ENCODE measurements around the gene TNNC1.

DNA sequence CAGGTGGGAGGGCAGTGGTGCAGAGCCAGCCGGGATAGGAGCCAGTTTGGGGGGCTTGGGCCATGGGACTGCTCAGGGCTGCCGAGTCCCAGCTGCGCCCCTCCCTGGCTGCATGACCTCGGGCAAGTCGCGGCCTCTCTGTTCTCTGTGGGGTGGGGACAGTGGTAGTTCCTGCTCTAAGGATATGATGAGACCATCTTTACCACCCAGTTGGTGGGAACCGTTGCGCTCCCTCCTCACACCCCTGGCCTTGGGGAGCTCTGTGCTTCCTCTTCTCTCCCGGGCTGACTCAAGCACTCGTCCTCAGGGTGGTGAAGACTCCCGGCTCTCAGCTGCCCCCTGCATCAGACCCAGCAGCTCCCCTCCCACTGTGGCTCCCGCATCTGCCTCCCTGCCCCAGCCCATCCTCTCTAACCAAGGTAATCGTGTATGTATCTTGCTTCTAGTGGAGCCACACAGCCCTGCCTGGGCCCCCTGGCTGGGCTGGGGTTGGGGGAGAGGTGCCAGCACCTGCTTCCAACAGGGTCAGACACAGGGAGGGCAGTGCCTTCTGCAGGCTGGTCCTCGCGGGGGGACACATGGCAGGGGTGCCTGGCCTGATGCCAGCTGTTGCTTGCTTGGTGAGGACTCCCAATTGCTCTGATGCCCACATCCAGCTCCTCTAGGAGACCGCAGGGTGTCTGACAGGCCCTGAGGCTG, 26.2 kb upstream of the TNNC1 start:
- TF ChIP-seq, protein P1, sequence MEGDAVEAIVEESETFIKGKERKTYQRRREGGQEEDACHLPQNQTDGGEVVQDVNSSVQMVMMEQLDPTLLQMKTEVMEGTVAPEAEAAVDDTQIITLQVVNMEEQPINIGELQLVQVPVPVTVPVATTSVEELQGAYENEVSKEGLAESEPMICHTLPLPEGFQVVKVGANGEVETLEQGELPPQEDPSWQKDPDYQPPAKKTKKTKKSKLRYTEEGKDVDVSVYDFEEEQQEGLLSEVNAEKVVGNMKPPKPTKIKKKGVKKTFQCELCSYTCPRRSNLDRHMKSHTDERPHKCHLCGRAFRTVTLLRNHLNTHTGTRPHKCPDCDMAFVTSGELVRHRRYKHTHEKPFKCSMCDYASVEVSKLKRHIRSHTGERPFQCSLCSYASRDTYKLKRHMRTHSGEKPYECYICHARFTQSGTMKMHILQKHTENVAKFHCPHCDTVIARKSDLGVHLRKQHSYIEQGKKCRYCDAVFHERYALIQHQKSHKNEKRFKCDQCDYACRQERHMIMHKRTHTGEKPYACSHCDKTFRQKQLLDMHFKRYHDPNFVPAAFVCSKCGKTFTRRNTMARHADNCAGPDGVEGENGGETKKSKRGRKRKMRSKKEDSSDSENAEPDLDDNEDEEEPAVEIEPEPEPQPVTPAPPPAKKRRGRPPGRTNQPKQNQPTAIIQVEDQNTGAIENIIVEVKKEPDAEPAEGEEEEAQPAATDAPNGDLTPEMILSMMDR (IDR thresholded peaks at IDR 0.05) = no peak
- TF ChIP-seq ZFX (IDR thresholded peaks at IDR 0.05; ENCODE audit: borderline replicate concordance) = no peak

Measured in 22Rv1 (cell line).